IPS DF 19.7 (cell line): ENCODE measurements around the gene AIMP1.
"Not testable (repeated sequence)": the region's sequence is repeated elsewhere in the genome, so short reads cannot be mapped to it uniquely, and the experiment has no call there.

Experiments
- DNase-seq: peaks from one replicate; pipeline ENCODE4 v3.0.0-alpha.2; 2013; ENCODE audit warnings: low read depth, low spot score

AIMP1 gene

DNA sequence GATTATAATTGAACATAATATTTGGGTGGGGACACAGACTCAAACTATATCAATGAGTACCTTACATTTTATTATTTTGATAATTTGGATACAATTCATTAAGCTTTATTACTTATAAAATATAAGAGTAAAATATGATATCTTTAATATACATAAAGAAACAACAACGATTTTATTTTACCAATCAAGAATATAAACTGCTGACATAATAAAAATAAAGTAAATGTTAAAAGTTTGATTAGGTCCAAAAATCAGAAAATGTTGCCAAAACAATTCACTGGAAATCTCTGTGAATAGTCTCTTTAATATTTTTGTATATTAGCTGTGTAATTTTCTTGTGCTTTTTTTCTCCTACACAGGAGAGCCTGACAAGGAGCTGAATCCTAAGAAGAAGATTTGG is 30.8 kb downstream of the AIMP1 start:
- no peak for DNase-seq

DNA sequence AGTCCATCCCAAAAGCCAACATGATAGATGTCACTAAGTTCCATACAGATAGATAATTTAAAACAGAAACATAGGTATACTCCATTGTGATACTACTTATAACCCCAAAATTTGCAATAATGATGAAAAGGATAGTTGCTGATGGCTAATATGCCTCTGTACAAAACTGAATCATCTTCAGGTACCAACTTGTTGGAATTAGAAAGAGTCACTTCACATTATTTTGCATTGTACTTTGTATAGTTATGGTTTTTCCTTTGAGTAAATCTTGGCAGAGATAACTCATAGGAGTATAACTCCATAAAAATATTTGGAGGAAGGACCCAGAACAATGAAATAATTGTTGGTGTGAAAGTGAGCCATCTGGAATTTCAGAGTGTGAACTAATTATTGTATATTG is 34.7 kb downstream of the AIMP1 start:
- DNase-seq, result no peak

DNA sequence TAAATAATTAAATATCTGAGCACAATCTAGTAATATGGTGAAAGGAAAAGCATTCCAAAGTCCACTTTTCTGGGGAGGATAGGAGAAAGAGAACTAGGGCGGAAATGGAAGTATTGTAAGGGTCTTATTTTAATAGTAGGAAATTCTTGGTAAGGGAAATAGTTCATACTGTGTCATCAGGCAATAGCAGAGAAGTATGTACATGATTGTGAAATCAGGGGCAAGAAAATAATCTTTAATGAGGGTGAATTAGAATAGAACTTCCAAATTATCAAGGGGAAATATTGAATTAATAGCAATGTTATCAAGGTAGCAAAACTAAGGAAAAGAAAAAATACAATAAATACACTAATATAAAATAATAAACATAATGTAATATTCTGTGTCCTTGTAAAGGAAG is 37.4 kb downstream of the AIMP1 start:
- no peak for DNase-seq

DNA sequence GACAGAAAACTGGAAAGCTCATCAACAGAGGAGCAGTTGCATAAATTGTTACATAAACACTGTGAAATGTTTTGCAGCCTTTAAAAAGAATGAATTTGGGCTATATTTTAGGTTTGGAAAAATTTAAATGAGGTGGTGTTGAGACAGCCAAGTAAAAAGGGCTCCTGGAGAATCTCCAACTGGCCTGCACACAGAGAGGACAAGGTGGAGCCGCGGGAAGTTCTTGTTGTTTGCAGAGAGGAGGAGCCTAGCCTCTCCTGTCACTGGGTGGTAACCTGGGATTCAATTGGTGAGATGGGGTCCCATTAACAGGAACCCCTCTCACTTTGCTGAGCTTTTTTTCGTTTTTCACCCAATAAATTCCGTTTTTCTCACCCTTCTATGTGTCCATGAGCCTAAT is 38.8 kb downstream of the AIMP1 start:
- DNase-seq, result no peak

DNA sequence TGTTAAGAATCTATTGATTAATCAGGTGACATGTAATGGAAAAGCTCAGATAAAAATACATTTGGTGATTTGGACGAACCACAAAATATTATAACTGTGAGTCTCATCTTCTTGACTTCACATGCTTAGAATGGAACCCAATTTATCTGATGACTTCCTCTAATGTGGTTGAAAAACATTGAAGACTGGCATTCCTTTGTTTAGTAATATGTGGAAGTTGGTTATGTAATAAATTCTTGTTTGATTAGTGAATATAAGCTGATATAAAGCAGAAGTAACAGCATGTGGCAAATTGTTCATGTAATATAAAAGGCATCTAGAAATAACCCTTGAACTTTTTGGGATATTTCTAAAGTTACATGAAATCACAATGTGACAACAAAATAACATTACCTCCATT is 42.5 kb downstream of the AIMP1 start:
- DNase-seq, result no peak

DNA sequence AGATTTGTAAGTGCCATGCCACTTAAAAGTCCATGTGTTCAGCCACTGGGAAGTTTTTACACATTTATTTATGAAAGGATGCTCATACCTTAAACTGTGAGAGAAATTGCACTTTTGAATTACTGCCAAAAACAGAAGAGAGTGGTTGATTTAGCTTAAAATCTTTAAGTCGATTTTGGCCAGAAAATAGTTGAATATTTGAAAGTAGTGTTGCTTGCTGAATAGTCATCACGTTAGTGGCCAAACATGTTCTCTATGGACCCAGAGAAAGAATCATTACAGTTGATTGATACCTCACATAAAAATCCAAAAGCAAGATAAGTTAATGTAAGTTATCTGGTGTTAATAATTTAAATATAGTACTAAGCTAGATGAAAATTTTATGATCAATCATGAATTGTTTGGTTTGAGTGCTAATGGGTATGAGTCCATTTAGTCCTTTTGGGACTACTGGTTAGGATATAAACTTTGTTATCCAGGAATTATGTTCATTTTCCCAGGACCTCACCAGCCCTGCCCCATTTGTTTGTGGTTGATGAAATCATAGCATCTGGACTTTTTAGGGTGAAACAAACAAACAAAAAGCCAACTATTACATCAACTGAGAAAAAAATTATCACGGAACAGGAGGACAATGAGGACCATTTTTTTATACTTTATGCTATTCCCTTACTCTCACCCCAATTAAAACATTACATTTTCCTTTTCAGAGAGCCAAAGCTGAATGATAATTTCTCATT is 45.9 kb downstream of the AIMP1 start:
- no peak for DNase-seq

DNA sequence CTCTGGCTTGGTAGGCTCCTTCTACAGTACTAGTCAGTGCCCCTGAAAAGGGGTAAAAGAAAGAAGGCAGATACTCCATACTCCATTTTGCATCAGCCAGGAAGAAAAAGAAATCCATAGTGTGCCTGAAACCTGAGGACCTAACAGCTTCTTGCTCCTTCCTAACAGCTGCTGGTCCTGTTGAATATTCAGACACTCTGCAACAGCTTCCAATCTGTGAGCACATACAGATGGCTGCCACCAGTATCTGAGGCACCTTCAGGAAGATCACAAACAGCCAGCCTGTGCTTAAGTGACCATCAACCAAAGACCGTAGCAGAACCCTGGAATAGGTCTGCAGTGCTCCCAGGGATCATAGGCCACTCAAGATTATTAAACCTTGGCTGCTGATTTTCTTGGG is 47.9 kb downstream of the AIMP1 start:
- no peak for DNase-seq

DNA sequence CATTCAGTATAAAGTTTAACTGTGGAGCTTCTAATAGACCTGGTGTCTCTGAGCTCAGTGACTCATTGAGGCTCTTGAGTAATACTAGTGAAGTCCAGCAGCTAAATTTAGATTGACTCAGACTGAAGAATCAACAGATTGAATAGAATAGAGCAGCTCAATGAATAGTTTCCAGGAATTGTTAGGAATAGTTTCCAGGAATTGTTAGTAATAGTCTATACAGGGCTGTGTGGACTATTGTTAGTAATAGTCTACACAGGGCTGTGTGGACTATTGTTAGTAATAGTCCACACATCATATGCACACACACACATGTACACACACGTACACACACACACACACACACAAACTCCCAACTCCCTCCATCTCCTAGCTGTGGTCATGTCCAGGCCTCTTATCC is 49.3 kb downstream of the AIMP1 start:
- no peak for DNase-seq

DNA sequence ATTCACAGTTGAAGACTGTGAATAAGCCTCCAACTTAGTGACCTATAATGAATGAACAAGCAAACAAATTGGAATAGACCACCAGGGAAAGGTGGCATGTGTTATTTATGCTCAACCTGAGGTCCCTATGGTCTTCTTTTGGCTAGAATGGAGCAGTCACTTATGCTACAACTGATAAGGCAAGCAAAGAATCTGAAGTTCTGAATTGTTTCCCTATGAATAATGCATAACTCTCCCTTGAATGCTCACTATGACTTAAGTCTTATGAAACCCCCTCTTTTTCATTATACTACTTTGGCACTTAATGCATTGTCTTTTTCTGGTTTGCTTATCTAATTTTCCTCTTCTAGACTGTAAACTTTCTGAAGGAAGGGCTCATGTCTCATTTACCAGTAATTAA is 49.7 kb downstream of the AIMP1 start:
- no peak for DNase-seq

DNA sequence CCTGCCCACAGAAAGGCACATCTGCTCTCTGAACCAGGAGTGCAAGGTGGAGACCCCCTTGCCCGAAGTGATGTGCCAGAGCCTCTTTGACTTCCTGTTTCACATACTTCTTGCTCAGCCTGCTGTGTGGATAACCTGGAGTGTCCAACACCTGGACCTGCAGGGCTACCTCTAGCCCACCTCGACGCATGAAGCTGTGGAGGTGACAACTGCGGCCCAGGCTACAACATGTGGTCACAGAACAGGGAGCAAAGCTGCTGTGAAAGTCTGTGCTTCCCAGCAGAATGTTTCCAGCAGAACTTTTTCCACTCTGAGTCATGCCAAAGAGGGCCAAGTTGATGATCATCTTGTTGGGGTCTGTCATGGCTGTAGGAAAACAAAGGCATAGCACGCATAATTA is 50.7 kb downstream of the AIMP1 start:
- DNase-seq, result no peak

DNA sequence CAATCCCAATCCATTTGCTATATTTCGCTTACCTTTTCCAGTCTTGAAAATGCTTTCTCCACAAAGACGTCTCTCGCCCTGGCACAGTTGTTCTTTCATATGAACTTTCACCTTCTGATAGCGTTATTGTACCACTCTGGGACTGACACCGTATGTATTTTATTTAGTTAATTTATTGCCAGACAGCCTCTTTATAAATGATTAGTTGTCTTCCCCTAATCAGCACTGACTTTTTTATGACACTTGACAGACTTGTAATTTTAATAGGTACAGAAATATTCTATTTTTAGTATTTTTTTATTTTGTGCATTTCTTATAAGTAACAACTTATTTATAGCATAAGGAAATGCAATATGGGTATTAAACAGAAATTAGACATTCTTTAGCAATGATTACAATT is 52.3 kb downstream of the AIMP1 start, which contains the start of gene GIMD1:
GIMD1 (minus strand) TSS at position 101 of the 400 bp plus-strand sequence. CDS start 1,343 bp downstream, outside the sequence.
- no peak for DNase-seq

DNA sequence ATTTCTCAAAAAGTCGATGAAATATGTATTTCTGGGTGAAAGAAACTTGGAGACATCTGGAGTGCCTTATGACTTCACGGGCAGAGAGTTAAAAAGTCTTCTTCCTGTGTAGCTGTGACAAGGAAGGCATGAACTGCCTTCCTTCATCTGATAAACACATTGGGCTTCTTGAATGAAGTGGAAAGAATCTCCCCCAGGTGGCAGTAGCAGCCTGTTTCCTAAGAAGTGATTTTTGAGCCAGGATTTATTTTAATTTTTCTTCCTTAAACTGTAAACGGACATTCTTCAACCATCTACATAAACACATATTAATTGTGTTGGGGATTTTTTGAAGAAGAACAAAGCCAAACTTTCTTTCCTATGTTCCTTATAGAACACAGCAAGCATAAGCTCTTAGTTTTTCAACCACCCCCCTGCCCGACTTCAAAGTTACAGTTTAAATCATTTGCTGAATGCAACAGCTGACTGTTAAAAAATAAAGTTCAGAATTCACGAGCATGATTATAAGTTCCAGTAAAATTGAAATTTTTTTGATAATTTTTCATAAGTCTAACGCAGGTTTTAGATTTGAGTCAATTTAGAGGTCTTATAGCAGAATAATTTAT is 53.2 kb downstream of the AIMP1 start:
- peak; percentile 35 for DNase-seq

DNA sequence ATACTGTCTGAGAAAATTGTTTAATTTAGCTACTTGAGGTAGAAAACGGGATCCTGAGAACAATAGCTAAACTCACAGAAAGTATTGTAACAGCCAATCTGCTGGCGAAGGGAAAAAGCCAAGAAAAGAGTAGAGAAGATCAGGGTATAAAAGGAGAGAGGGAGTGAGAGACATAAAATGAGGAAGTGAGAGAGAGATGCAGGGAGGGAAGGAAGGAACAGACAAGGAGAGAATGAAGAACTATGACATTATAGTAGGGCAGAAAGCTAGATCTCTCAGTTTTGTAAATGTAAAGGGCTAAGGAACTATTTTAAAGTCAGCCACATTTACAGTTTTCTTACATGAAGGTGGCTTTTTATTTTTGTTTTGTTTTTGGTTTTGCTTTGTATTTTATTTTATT is 53.9 kb downstream of the AIMP1 start:
- DNase-seq, result no peak

DNA sequence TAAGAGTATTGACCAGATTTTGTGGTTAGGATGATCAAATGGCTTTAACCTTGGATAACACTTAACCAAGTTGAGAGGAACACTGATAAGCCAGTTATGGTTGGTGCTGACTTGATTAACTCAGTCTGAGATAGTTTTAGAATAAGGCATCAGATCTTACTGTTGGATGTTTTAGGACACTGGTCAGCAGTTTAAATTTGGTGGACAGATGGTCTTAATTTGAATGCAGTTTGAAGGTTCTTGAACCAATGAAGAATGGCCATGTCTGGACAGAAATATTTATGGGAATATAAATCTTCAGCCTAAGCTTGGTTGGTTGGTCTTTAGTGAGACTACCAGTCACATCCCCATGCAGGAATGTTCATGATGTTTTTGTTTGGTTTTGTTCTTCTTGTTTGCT is 54.8 kb downstream of the AIMP1 start:
- no peak for DNase-seq

DNA sequence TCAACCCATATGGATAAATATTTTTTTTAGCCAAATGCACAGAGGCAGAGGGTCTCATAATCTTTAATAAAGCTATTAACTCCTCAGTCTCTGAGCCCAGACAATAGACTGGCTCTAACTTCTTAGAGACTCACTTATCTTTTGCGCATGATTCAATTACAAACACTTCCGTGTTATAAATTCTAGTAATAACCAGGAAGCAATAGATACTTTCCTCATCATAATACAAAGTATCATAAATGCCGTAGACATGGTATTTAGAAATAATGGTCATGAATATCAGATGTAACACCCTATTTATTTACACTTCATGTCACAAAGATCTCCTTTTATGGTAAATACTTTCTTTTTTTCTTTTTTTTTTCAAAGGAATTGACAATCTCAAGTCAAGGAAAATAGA is 56.7 kb downstream of the AIMP1 start:
- DNase-seq, result no peak

DNA sequence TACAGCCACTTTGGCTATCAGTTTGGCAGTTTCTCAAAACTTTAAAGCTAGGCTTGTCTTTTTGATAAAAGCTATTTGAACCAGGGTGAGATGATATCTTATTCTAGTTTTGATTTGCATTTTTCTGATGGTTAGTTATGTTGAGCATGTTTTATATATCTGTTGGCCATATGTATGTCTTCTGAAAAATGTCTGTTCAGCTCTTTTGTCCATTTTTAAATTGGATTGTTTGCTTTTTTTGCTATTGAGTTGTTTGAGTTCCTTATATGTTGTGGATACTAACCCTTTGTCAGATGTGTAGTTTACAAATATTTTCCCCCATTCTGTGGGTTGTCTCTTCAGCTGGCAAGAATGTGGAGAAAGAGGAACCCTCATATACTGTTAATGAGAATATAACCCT is 63.8 kb downstream of the AIMP1 start:
- DNase-seq, result no peak

DNA sequence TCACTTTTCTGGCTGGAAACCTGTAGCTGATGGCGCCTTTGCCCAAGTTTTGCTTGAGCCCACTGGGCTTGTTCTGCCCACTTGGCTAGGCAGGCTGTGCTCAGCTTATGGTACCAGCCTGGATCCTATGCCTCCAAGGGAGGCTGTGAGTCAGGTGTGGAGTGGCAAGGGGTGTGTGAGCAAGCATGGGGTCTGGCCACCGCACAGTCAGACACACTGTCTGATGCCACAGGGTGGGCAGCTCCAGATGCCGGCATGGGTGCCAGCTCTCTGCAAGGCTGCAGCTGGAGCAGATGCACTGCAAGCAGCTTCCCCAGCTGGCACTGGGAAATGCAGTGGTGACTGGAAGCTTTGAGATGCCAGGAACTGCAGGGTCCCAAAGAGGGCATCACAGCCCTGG is 68.5 kb downstream of the AIMP1 start:
- DNase-seq, result no peak

DNA sequence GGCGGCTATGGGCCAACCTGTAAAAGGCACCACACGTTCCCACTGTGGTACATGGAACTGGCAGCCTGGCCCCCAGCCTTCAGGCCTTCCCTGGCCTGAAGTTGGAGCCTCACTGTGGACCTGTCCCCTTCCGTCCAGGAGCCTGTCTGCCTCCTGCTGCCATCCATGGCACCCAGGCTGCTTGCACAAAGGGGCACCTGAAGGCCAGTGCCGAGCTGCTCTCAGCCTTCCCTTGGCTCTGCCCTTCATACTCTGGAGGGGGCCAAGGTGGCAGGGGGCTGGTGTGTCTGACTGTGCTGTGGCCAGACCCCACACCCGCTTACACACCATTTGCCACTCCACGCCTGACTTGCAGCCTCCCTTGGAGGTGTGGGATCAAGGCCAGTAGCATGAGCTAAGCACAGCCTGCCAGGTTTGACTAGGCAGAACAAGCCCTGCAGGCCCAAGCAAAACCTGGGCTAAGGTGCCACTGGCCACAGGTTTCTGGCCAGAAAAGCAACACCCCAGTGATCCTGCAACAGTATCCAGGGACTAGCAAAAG is 69.6 kb downstream of the AIMP1 start:
- no peak for DNase-seq

DNA sequence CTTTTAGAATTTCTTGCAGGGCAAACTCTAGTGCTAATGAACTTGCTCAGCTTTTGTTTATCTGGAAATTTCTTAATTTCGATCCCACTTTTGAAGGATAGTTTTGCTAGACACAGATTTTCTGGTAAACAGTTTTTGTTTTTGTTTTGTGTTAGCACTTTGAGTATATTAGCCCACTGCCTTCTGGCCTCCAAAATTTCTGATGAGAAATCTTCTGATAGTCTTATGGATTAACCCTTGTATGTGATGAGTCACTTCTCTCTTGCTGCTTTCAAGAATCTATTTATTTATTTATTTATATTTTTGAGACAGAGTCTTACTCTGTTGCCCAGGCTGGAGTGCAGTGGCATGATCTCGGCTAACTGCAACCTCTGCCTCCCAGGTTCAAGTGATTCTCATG is 79.2 kb downstream of the AIMP1 start:
- no peak for DNase-seq

DNA sequence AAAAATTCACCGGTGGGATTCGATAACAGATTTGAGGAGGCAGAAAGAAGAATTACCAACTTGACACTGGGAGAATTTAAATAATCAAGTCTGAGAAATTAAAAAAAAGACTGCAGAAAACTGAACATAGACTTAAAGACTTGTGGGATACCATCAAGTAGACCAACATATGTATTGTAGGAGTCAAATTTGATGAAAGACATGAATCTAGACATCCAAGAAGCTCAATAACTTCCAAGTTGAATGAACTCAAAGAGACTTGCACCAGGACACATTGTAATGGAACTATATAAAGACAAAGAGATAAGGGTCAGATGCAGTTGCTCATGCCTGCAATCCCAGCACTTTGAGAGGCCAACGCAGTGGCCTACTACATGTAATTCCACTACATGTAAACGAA is 82.5 kb downstream of the AIMP1 start:
- not testable (repeated sequence) for DNase-seq
